HG02852 (cell line): ENCODE measurements around the gene LHB.

Experiments used
- ATAC-seq: cut with Tn5 transposase; IDR thresholded peaks from one replicate; pipeline ENCODE4 v1.9.1; 2021; ENCODE audit warnings: mild to moderate bottlenecking, moderate library complexity; ENCODE audit not compliant: unreplicated experiment

The LHB gene

GRCh38 chr19:48986211-48986610 is 30.7 kb downstream of the LHB start:
- no peak for ATAC-seq

DNA sequence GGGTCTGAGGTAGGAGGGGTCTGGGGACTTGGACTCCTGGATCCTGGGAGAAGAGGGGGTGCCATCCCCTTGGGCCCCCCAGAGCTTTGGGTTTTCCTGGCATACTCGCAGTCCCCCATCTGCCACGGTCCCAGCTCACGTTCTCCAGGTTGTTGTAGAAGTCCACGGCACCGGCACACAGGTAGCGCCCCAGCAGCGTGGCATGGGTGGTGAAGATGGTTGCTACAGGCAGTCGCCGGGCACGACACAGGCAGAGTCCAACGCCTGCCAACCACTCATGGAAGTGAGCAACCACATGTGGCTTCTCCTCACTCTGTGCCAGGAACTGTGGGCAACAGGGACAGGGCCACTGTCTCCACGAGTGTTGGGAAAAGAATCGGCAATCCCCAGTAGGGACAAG is 31.2 kb downstream of the LHB start:
- ATAC-seq: no peak

GRCh38 chr19:48982280-48982679 is 34.6 kb downstream of the LHB start:
- no peak for ATAC-seq

GRCh38 chr19:48977061-48977460 is 39.8 kb downstream of the LHB start:
- ATAC-seq: no peak

GRCh38 chr19:48975947-48976847 is 40.7 kb downstream of the LHB start:
- ATAC-seq: no peak

DNA sequence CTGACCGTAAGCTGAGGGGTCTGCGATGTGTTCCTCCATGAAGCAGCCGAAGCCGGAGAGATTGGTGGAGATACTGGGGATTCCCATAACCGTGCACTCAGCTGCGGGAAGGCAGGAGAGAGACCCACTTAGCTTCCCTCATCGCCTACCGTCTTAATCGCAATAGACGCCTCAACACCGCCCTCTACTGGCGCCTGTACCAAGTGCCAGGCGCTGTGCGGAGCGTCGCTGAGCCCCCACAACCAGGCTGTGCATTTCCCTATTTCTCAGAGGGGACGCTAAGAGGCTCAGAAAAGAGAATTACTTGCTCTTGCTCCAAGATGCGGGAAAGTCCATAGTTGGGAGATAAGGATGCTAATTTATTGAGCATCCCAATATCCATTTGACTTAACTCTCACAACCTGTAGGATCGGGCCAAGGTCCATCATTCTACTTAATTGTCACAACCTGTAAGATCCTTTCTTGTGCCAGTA is 45.9 kb downstream of the LHB start:
- ATAC-seq: no peak

- ATAC-seq: no peak
Observed at GRCh38 chr19:48970139-48970766, 46.6 kb downstream of the LHB start.

DNA sequence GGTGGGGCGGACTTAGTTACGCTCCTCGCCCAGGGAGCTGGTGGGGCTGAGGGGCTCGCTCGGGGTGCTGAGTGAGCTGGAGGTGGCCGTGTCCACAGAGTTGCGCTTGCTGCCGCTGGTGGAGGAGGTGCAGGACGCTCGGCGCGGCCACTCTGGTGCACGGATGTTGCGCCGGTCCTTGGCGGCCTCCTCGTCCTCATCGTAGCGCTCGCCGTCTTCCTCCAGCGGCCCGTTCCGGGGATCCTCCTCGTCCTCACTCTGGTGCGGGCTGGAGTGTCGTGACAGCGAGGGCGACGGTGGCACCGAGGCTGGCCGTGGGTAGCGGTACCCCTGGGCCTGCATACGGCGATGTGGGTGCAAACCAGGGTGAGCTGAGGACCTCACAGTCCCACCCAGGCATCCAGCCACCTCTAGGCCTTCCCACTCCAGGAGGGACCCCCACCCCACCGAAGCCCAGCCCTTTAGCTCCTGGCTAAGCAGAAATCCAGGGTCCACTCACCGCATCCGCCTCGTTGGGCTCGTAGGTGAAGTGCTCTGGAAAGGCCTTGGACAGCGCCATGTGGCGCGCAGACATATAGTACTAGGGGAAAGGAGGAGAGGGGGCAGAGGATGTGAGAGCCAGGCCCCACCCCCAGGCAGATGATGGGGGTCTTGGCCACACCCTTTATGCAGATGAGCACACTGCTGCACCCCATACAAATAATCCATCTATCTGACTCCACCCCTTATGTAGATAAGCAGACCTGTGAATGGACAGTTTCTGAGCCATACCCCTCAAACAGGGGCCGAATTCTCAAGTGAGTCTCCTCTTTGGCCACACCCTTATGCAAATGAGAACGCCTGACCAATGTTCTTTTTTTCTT is 47.4 kb downstream of the LHB start:
- no peak for ATAC-seq

- ATAC-seq: no peak
Observed at GRCh38 chr19:48968813-48969218, 48.1 kb downstream of the LHB start.

DNA sequence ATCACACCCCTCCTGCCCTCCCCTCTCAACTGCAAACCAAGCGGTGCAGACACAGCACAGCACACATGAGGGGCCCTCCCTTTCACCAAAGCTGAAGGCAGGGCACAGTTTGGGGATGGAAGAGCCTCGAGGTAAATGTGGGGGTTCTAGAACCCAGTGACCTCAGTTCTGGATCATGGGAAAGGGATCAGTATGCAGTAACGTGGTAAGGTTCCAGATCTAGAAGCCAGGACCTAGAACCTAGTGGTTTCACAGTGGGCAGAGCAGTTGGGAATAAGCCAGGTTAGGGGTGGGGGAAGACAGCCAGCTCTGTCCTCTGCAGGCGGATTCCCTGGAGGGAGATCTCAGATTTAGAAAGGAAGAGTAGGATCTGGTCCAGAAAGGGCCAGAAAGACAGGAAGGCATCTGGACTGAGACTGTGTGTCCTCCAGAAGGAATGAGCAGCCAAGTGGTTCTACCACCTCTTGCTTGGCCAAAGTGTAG is 48.7 kb downstream of the LHB start:
- ATAC-seq: no peak

- ATAC-seq: no peak
Observed at GRCh38 chr19:48967346-48968178, 49.3 kb downstream of the LHB start.

DNA sequence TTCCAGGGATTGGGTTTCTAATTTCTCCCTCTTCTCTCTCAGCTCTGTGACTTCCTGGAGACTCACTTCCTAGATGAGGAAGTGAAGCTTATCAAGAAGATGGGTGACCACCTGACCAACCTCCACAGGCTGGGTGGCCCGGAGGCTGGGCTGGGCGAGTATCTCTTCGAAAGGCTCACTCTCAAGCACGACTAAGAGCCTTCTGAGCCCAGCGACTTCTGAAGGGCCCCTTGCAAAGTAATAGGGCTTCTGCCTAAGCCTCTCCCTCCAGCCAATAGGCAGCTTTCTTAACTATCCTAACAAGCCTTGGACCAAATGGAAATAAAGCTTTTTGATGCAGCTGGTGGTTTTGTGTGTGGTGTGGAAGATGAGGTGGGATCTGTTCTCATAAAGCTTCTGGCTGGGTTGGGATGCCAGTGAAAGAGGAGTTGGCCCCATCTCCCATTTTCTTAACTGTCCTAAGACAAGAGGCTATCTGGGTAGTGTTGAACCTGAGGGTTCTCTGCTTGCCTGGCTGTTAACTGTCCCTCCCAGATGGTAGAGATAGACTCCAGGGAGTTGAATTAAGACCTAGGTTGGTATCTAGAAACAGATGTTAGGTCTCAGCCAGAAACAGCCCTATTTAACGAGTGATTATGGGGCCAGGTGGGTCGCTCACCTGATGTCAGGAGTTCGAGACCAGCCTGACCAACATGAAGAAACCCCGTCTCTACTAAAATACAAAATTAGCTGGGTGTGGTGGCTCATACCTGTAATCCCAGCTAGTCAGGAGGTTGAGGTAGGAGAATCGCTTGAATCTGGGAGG is 50.1 kb downstream of the LHB start:
- no peak for ATAC-seq
